Stimulated activated CD8-positive, alpha-beta memory T cell treated with anti-CD3 and anti-CD28 coated beads, Interleukin-7, amount 100 ng/mL, for 48 hours (primary cell): ENCODE results near the gene EPOP.

ENCODE experiments used
- DNase-seq, 2 donors: peaks; one replicate each; pipeline ENCODE4 v3.0.0-alpha.2; 2020; ENCODE audit warnings: low read depth in 1 of 2; ENCODE audit errors: extremely low read depth in 1 of 2

The EPOP gene

DNA sequence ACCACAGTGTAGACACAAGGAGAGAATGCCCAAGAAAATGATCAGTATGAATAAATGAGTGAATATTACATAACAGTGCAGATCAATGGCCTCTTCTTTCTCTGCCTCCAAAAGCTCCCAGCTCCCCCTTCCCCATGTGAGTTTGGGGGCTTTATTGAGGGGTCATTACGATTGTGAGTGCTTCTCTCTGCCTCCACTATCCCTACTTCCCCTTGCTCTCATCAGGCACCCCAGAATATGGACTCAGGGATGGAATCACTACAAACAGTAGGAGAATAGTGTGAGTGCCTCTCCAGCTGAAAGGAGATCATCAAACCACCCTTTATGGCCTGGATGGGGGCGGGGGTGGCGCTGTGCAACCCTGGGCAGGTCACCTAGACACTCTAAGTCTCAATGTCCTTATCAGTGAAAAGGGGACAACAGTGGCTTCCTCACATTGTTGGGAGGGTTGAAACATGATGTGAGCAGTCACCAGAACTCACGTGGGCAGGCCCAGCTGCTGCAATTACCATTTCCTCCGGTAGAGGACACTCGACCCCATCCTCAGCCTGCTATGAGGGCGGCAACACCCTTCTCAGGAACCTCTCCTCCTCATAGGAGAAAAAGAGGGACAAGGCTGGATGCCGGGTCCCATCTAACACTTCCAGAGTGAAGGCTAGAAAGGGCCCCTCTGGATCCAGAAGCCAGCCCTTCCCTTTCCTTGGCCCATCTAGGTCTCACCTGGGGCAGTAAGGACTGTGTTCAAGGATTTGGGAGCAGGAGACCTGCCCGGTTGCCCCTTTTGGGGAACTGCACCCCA, 2.1 kb upstream of the EPOP start:
- peak; percentile 58 to 74 for DNase-seq

DNA sequence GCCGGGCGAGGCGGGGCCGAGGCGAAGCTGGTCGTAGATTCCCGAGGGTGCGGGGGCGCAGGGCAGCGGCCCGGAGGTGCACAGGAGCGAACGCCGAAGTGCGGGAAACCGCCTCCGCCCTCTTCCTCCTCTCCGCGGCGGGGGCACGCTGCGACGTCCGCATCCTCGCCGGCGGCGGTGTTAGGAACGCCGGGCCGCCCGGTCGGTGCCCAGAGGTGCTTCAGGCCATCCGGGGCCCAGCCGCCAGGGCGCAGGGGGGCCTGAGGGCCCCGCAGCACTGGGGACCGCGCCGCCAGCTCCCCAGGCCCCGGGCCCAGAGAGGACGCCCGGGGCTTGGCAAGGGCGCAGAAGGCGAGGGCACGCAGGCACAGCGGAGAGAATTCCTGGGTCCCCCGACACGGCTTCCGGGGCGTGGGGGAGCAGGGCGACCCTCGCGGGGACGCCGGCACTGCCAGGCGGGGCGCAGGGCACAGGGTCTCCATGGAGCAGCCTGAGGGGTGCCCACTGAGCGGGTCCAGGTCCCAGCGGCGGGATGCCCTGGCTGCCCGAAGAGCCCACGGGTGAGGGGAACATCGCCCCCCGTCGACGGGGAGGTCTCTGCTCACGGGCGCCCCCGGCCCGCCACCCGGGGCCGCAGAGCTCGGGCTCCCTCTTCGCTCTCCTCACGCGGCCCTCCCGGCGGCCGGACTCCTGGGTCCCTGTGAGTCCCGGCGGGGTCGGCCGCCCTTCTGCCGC, 576 bp downstream of the EPOP start:
- DNase-seq: peak in 1 of 2 donors; percentile 28

- no peak for DNase-seq
These were observed 1.1 kb downstream of the EPOP start for GRCh38 chr17:38673707-38674013.

DNA sequence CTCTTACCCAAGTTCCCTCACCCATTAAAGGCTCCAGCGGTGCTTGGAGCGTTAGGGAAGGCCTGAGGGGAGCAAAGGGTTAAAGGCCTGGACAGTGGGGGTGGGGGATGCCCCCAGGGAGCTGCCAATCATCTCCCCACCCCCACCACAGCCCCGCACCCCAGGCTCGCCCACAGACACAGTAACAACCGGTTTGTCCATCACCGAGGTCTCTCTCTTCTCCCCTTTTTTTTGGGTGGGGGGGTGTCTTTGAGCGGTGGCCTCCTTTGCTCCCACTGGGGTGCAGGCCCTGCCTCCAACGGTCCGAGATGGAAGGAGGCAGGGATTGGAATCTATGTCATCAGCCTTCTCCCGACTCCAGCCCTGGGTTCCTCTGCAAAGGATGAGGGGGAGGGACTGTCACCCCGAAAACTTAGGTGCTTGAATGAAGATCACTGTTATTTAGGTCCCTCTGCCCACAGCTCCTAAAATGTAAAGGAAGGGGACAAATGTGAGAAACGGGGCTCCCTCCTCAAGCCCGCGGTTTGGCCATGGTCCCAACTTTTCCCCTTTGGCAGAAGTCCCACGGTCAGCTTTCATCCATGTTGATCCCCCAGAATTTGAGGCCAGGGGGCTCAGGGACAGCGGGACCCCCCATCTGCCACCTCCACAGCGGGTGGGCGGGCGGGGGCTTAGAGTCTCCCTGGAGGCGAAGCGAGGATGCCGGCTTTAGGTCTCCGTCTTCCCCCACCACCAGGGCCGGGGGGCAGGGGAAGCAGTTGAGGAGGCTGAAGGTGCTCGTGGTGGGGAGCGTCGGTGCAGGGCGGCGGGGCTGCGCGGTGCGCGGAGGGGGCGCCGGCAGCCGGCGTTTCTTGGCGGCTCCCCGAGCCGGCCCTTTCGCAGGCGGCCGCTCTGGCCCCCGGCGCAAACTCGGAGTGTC, 1.7 kb downstream of the EPOP start:
- DNase-seq: no peak

DNA sequence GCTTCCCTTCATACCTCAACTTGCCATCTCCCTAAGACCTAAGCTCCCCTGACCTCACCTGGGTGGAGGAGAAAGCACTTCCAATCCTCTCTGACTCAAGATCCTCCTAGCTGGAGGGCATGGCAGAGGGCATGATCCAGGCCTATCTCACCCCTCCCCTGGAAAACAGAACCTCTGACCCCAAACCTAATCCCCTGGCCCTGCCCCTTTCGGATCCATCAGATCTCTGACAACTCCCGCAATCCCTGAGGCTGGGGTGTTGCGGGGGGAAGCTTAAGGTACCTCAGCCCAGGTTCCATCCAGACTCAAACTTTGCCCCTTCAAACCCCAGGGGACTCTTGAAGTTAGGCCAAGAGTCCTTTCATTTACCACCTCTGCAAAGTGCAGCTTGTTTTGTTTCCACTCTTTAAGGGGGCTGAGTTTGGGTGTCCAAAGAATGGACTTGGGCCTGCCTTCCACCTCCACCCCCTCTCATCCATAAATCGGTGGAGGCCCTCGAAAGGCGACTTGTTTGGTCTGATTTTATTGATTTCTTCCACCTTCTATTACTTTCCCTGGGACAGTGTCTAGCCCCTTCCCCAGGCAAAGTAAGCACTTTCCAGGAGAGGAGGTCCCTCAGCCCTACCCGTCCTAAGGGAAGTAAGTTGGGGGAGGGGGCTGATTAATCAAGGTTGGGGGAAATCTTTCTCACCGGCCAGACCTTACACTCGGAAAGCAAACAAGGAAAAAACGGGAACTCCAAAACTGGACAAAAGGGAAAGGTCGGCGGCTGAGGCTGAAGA, 2.6 kb downstream of the EPOP start:
- no peak for DNase-seq

GRCh38 chr17:38669520-38669919, 5.2 kb downstream of the EPOP start:
- DNase-seq: no peak

DNA sequence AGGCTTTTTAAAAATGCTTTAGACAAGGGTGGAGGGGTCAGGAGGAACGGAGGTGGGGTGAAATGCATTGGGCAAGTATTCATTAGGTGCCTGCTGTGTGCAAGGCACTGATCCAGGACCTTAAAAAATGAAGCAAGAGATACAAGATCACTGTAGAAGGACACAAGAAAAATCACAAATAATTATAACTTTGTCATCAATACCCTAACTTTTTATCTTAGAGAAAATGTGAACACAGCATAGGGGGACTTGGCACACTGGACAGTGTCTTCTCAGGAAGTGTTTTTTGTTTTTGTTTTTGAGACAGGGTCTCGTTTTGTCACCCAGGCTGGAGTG, 7.0 kb downstream of the EPOP start:
- no peak for DNase-seq

- peak in 1 of 2 donors; percentile 49 for DNase-seq
These were observed 7.5 kb downstream of the EPOP start for GRCh38 chr17:38667099-38667786.

- no peak for DNase-seq
These were observed 10.7 kb downstream of the EPOP start for GRCh38 chr17:38663964-38664644.

- DNase-seq: peak in 1 of 2 donors; percentile 49
These were observed 11.5 kb downstream of the EPOP start for GRCh38 chr17:38663125-38663751.

GRCh38 chr17:38660097-38661025, 14.4 kb downstream of the EPOP start:
- DNase-seq: no peak

DNA sequence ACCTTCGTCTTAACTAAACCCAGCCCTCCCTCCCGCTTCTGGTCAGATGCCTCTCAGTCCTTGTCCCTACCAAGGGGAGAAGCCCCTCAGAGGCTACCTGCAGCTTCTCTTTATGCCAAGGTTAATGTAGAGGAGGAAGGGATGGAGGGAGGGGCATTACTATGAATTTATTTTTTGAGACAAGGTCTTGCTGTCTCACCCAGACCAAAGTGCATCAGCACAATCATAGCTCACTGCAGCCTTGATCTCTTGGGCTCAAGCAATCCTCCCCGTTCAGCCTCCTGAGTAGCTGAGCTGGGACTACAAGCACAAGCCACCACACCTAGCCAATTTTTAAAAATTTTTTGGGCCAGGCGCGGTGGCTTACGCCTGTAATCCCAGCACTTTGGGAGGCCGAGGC, 15.3 kb downstream of the EPOP start:
- DNase-seq: no peak

DNA sequence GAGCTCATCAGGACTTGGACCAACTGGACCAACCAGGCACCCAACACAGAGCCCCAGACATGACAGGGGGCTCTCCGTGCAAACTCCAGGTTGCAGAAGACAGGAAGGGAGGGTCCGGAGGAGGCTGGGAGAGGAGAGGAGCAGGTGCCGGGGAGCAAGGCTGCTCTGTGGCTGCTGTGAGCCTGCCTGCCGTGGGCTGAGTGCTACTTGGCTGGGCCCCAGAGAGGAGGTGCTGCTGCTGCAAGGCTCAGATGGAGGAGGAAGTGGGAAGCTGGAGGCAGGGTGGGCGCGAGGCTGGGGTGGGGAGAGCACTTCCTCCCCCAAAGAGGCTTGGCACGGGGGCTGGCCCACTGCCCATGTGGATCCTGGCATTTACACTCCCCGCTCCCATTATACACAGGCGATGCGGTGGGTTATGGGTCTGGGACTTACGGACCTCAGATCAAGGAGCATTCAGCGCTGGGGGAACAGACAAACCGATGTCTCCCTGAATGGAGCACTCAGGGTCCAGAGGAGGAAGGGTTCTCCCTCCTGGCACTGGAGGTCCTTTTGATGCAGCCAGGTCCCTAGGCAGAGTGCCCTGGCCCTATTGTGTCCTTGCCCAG, 15.9 kb downstream of the EPOP start:
- no peak for DNase-seq

DNA sequence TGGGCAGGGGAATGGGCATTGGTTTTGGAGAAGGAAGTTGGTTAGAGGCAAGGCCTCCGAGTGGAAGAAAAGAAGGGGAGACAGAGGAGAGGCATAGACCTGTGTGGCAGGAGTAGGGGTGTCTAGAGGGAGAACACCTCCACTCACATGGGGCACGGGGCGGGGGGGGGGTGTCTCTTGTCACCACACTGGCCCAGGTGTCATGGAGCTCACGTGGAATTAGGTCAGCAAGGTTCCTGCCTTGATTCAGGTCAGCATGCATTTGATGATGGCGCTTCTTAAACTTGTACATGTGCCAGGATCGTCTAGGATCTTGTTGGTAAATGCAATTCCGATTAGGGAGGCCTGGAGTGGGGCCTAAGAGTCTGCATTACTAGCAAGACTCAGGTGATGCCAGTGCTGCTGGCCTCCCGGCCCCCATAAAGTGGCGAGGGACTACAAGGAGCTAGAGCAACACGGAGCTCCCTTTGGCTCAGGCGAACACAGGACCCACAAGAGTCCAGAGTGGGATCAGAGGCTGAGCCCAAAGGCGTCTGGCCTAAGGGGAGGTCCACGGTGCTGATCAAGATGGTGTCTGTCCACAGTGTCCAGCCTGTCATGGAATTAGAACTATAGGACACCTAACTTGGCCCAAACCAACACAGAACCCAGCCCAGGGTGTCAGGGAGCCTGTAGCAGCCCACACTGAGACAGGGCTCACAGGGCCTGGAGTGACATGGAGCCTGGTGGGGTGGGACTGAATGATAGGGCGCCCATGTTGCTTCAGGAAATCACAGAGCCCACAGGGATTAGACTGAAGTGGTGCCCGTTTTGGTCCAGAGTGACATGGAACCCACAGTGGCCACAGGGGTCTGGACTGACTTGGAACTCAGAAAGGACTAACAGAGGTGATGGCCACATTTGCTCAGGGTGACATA, 16.7 kb downstream of the EPOP start:
- no peak for DNase-seq

DNA sequence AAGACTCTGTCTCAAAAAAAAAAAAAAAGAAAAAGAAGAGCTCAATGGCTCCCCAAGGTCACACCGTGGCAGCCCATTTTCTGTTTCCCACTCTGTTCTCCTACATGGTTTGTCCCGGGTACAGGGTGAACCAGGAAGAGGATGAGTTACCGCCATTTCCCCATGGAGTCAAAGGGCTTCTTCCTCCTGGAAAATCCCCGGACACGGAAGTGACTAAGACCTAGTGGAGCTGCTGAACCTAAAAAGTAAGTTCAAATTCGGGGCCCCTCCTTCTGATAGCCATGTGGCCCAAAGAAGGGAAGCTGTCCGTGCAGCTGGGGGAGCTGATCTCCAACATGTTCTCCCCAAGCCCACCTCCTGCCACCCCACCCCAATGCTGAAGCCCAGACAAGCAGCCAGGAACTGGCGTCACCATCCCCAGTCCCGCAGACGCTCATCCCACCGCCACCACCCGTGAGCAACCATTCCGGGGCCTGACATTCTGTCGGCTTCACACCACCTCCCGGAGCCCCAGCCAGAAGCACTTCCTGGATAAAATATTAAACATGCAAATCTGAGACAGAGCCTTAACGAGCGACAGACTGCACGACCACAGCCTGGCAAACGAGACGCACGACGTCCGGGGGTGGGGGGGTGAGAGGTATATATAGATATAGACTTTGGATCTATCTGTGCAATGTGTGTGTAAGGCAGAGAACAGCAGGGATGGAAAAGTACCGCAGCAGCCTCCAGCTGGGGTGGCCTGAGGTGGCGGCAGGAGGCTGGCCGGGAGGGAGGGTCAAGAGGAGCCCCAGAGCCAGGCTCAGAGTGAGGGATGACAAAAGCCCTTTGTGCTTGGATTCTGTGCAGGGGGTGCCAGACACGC, 17.6 kb downstream of the EPOP start:
- DNase-seq: no peak
